NCI-H2227 (cell line): ENCODE data around the gene CTAG1A.
"Not testable (repeated sequence)": the region's sequence is repeated elsewhere in the genome, so short reads cannot be mapped to it uniquely, and the experiment has no call there.

Source experiments
- DNase-seq: peaks from one replicate; lab custom pipeline; 2025; ENCODE audit not compliant: unreplicated experiment; lab: John Stamatoyannopoulos, UW

The CTAG1A gene

GRCh38 chrX:154570361-154570760, 14.6 kb upstream of the CTAG1A start:
- DNase-seq: not testable (repeated sequence)

GRCh38 chrX:154573061-154573460, 11.9 kb upstream of the CTAG1A start:
- not testable (repeated sequence) for DNase-seq

- not testable (repeated sequence) for DNase-seq
These were observed 9.9 kb upstream of the CTAG1A start for GRCh38 chrX:154575076-154575475.

- not testable (repeated sequence) for DNase-seq
These were observed 1.9 kb upstream of the CTAG1A start for GRCh38 chrX:154582994-154583393.

GRCh38 chrX:154590415-154590814, 5.5 kb downstream of the CTAG1A start:
- not testable (repeated sequence) for DNase-seq

GRCh38 chrX:154592505-154592904, 7.6 kb downstream of the CTAG1A start:
- DNase-seq: no peak

- DNase-seq: no peak
These were observed 8.3 kb downstream of the CTAG1A start for GRCh38 chrX:154593201-154593600.

GRCh38 chrX:154594491-154594890, 9.6 kb downstream of the CTAG1A start:
- DNase-seq: no peak

- no peak for DNase-seq
These were observed 10.8 kb downstream of the CTAG1A start for GRCh38 chrX:154595559-154596249.

- DNase-seq: no peak
These were observed 11.5 kb downstream of the CTAG1A start for GRCh38 chrX:154596290-154596929.

GRCh38 chrX:154597221-154597620, 12.3 kb downstream of the CTAG1A start:
- no peak for DNase-seq

GRCh38 chrX:154598656-154599055, 13.7 kb downstream of the CTAG1A start:
- no peak for DNase-seq

GRCh38 chrX:154599531-154599930, 14.6 kb downstream of the CTAG1A start:
- no peak for DNase-seq

- DNase-seq: no peak
These were observed 15.9 kb downstream of the CTAG1A start for GRCh38 chrX:154600759-154601374.

- DNase-seq: no peak
These were observed 17.3 kb downstream of the CTAG1A start for GRCh38 chrX:154602226-154602625.

GRCh38 chrX:154602766-154603437, 18.0 kb downstream of the CTAG1A start:
- no peak for DNase-seq

GRCh38 chrX:154603438-154604430, 18.8 kb downstream of the CTAG1A start:
- DNase-seq: no peak

- DNase-seq: no peak
These were observed 20.6 kb downstream of the CTAG1A start for GRCh38 chrX:154605566-154605965.

GRCh38 chrX:154607370-154607769, 22.4 kb downstream of the CTAG1A start:
- no peak for DNase-seq

- not testable (repeated sequence) for DNase-seq
These were observed 23.0 kb downstream of the CTAG1A start for GRCh38 chrX:154607976-154608375.
